Subcutaneous abdominal adipose tissue (tissue), 5 donors: ENCODE measurements around the gene APLF.
"Not testable (repeated sequence)": the region's sequence is repeated elsewhere in the genome, so short reads cannot be mapped to it uniquely, and the experiment has no call there.

Experiments used
- H3K27ac ChIP-seq: one replicate; pipeline ENCODE4 v1.7.0; 2013; ENCODE audit warnings: low read depth, mild to moderate bottlenecking, inconsistent platforms, low read length, moderate library complexity
- H3K27me3 ChIP-seq, 5 donors: one replicate each; pipeline ENCODE4 v1.7.0; 2013; ENCODE audit warnings: low read length in 5 of 5, inconsistent platforms in 1 of 5; ENCODE audit not compliant: control insufficient read depth in 5 of 5, insufficient read depth in 4 of 5
- H3K36me3 ChIP-seq, 5 donors: one replicate each; pipeline ENCODE4 v1.7.0; 2013; ENCODE audit warnings: low read length in 5 of 5; ENCODE audit not compliant: control insufficient read depth in 5 of 5, insufficient read depth in 5 of 5
- H3K4me1 ChIP-seq, 5 donors: one replicate each; pipeline ENCODE4 v1.7.0; 2013; ENCODE audit warnings: low read length in 5 of 5, mild to moderate bottlenecking in 3 of 5, moderate library complexity in 1 of 5; ENCODE audit not compliant: control insufficient read depth in 5 of 5, insufficient read depth in 5 of 5
- H3K4me3 ChIP-seq, 5 donors: one replicate each; pipeline ENCODE4 v1.7.0; 2013; ENCODE audit warnings: low read length in 5 of 5, low read depth in 1 of 5
- H3K9ac ChIP-seq, 5 donors: one replicate each; pipeline ENCODE4 v1.7.0; 2013; ENCODE audit warnings: low read length in 5 of 5, mild to moderate bottlenecking in 4 of 5, moderate library complexity in 3 of 5
- H3K9me3 ChIP-seq, 5 donors: one replicate each; pipeline ENCODE4 v1.7.0; 2013; ENCODE audit warnings: low read length in 5 of 5; ENCODE audit not compliant: control insufficient read depth in 5 of 5
- donor health status: healthy.
- donor health status: healthy.
- donor health status: healthy.
- donor health status: healthy.
- donor health status: healthy.

APLF gene

GRCh38 chr2:68590702-68591101 lies 123.3 kb downstream of the APLF start:
- H3K4me1 ChIP-seq = peaks cover 0 to 45% (median 12%) of the 10 kb centered on the region in 5 donors

GRCh38 chr2:68591225-68591624 lies 123.8 kb downstream of the APLF start:
- Histone ChIP-seq H3K9ac (no peak overlapping the region), H3K27me3 (no peaks in the 10 kb centered on the region), H3K9me3 (no peaks in the 10 kb centered on the region), H3K4me3 (no peak overlapping the region), H3K4me1 (peaks cover 0 to 45% (median 12%) of the 10 kb centered on the region in 5 donors), H3K27ac (peak overlapping the region; percentile 55), H3K36me3 (peaks cover 0 to 7% (median 0%) of the 10 kb centered on the region in 5 donors)

More at GRCh38 chr2:68590702-68591101, 123.3 kb downstream of the APLF start:
- Histone ChIP-seq H3K27ac (no peak overlapping the region), H3K9me3 (no peaks in the 10 kb centered on the region), H3K4me3 (no peak overlapping the region), H3K9ac (no peak overlapping the region), H3K36me3 (peaks cover 0 to 7% (median 0%) of the 10 kb centered on the region in 5 donors), H3K27me3 (no peaks in the 10 kb centered on the region)

GRCh38 chr2:68594041-68594440 lies 126.7 kb downstream of the APLF start:
- Histone ChIP-seq H3K4me1 (peaks cover 0 to 40% (median 9%) of the 10 kb centered on the region in 5 donors), H3K27ac (no peak overlapping the region), H3K4me3 (no peak overlapping the region), H3K9ac (no peak overlapping the region), H3K36me3 (no peaks in the 10 kb centered on the region), H3K9me3 (no peaks in the 10 kb centered on the region), H3K27me3 (no peaks in the 10 kb centered on the region)

GRCh38 chr2:68594674-68595492 lies 127.5 kb downstream of the APLF start:
- H3K27ac ChIP-seq = peak overlapping the region; percentile 10
- H3K36me3 ChIP-seq = no peaks in the 10 kb centered on the region
- H3K4me3 ChIP-seq = peak overlapping the region in 4 of 5 donors; percentile 7 to 37 (median 32)
- H3K27me3 ChIP-seq = no peaks in the 10 kb centered on the region
- H3K9me3 ChIP-seq = no peaks in the 10 kb centered on the region
- peak overlapping the region in 1 of 5 donors; percentile 41 for H3K9ac ChIP-seq
- peaks cover 0 to 32% (median 6%) of the 10 kb centered on the region in 5 donors for H3K4me1 ChIP-seq

- H3K36me3 ChIP-seq, H3K9ac ChIP-seq, H3K4me3 ChIP-seq, H3K27me3 ChIP-seq, H3K27ac ChIP-seq, H3K9me3 ChIP-seq: not testable (repeated sequence)
- H3K4me1 ChIP-seq = peaks cover 0 to 27% (median 3%) of the 10 kb centered on the region in 5 donors
These were observed 128.1 kb downstream of the APLF start for GRCh38 chr2:68595493-68595785.

GRCh38 chr2:68600495-68600894 lies 133.1 kb downstream of the APLF start:
- peaks cover 3 to 20% (median 11%) of the 10 kb centered on the region in 5 donors for H3K9me3 ChIP-seq
- H3K36me3 ChIP-seq, H3K27me3 ChIP-seq, H3K27ac ChIP-seq, H3K4me1 ChIP-seq, H3K4me3 ChIP-seq, H3K9ac ChIP-seq: not testable (repeated sequence)

- H3K36me3 ChIP-seq = no peaks in the 10 kb centered on the region
- no peak overlapping the region for H3K9ac ChIP-seq
- H3K9me3 ChIP-seq = peaks cover 3 to 29% (median 17%) of the 10 kb centered on the region in 5 donors
- no peaks in the 10 kb centered on the region for H3K4me1 ChIP-seq
- no peaks in the 10 kb centered on the region for H3K27me3 ChIP-seq
- no peak overlapping the region for H3K27ac ChIP-seq
- no peak overlapping the region for H3K4me3 ChIP-seq
These were observed 135.7 kb downstream of the APLF start for GRCh38 chr2:68603059-68603458.

- H3K9ac ChIP-seq = no peak overlapping the region
- peaks cover 3 to 33% (median 17%) of the 10 kb centered on the region in 5 donors for H3K9me3 ChIP-seq
- H3K4me1 ChIP-seq = no peaks in the 10 kb centered on the region
- no peaks in the 10 kb centered on the region for H3K36me3 ChIP-seq
- no peak overlapping the region for H3K27ac ChIP-seq
- no peaks in the 10 kb centered on the region for H3K27me3 ChIP-seq
- no peak overlapping the region for H3K4me3 ChIP-seq
These were observed 136.7 kb downstream of the APLF start for GRCh38 chr2:68604077-68604476.

GRCh38 chr2:68605939-68606338 lies 138.6 kb downstream of the APLF start:
- H3K9me3 ChIP-seq = peaks cover 3 to 41% (median 24%) of the 10 kb centered on the region in 5 donors
- H3K27me3 ChIP-seq = no peaks in the 10 kb centered on the region
- H3K36me3 ChIP-seq = no peaks in the 10 kb centered on the region
- H3K9ac ChIP-seq = no peak overlapping the region
- H3K4me3 ChIP-seq = no peak overlapping the region
- no peaks in the 10 kb centered on the region for H3K4me1 ChIP-seq
- no peak overlapping the region for H3K27ac ChIP-seq

- no peak overlapping the region for H3K27ac ChIP-seq
- no peaks in the 10 kb centered on the region for H3K36me3 ChIP-seq
- no peaks in the 10 kb centered on the region for H3K4me1 ChIP-seq
- H3K27me3 ChIP-seq = no peaks in the 10 kb centered on the region
- no peak overlapping the region for H3K9ac ChIP-seq
- peaks cover 3 to 38% (median 22%) of the 10 kb centered on the region in 5 donors for H3K9me3 ChIP-seq
- H3K4me3 ChIP-seq = no peak overlapping the region
These were observed 139.4 kb downstream of the APLF start for GRCh38 chr2:68606759-68607158.
